ENCODE data around the gene ABHD2. TPM values are rescaled to one million over a fixed set of nuclear protein-coding genes. Genes with fewer than 3 reads are reported as not detected.
"Not testable (repeated sequence)": the region's sequence is repeated elsewhere in the genome, so short reads cannot be mapped to it uniquely, and the experiment has no call there.

ABHD2 gene
- total RNA-seq, 5 donors from 2014 or later (not counting 1 experiment from before 2014, with no cell fraction given) = 52.5 to 70.8 (median 58.5) TPM

- H3K27me3 Mint-ChIP-seq; H3K36me3 ChIP-seq (ENCODE audit: control insufficient read depth in 2 of 2, extremely low read depth in 1 of 2, insufficient read depth in 1 of 2, low read length in 1 of 2); H3K9me3 Mint-ChIP-seq; H3K27ac ChIP-seq (ENCODE audit: low read length); H3K27me3 ChIP-seq (replicated peaks in 1 of 2; ENCODE audit: control insufficient read depth in 2 of 2, extremely low read depth in 1 of 2, insufficient read depth in 2 of 2, low read length in 1 of 2); H3K9me3 ChIP-seq; CTCF ChIA-PET; POLR2A ChIA-PET; H3K4me3 ChIP-seq (ENCODE audit: control insufficient read depth in 1 of 2, extremely low read depth in 1 of 2, low read length in 1 of 2); ATAC-seq (replicated peaks in 1 of 4): not testable (repeated sequence)
- peak overlapping the region; percentile 48 to 69 (median 49) for H3K4me3 Mint-ChIP-seq
- DNase-seq = peak in 6 of 35 experiments; percentile 7 to 38 (median 10)
- H3K4me1 Mint-ChIP-seq = peaks cover 26 to 31% (median 29%) of the 10 kb centered on the region in 3 donors
- peaks cover 0 to 16% of the 10 kb centered on the region in 2 experiments for H3K4me1 ChIP-seq (ENCODE audit: control insufficient read depth in 1 of 2, extremely low read depth in 1 of 2, insufficient read depth in 2 of 2, low read length in 2 of 2)
- H3K27ac Mint-ChIP-seq = peak overlapping the region; percentile 81 to 82
- WGBS (ENCODE audit: insufficient coverage) = 53% methylated on average over 17 of the region's 21 CpGs
- peaks cover 13% of the 10 kb centered on the region for H3K36me3 Mint-ChIP-seq
Observed at GRCh38 chr15:89049016-89049666, 39.1 kb upstream of the ABHD2 start.

- Histone ChIP-seq H3K4me3 (ENCODE audit: control insufficient read depth in 1 of 2, extremely low read depth in 1 of 2, low read length in 1 of 2) (no peak overlapping the region), H3K9me3 (no peaks in the 10 kb centered on the region), H3K27ac (ENCODE audit: low read length) (no peak overlapping the region), H3K27me3 (replicated peaks in 1 of 2; ENCODE audit: control insufficient read depth in 2 of 2, extremely low read depth in 1 of 2, insufficient read depth in 2 of 2, low read length in 1 of 2) (no peaks in the 10 kb centered on the region), H3K36me3 (ENCODE audit: control insufficient read depth in 2 of 2, extremely low read depth in 1 of 2, insufficient read depth in 1 of 2, low read length in 1 of 2) (no peaks in the 10 kb centered on the region), H3K4me1 (ENCODE audit: control insufficient read depth in 1 of 2, extremely low read depth in 1 of 2, insufficient read depth in 2 of 2, low read length in 2 of 2) (peaks cover 0 to 16% of the 10 kb centered on the region in 2 experiments)
- ChIA-PET POLR2A (no interaction called here), CTCF (interaction anchor here in 1 of 2 donors (1.0 to 1.4 kb wide), 3 partner anchors 36 to 126 kb away, joined by 3 to 4 read pairs (median 3); partner anchors contain the start of gene ABHD2)
- H3K4me1 Mint-ChIP-seq = peaks cover 26 to 31% (median 29%) of the 10 kb centered on the region in 3 donors
- H3K36me3 Mint-ChIP-seq = peaks cover 13% of the 10 kb centered on the region
- H3K27ac Mint-ChIP-seq = peak overlapping the region in 1 of 2 donors; percentile 53
- WGBS (ENCODE audit: insufficient coverage) = no CpG with 5 or more reads among the region's 2 CpGs
- no peak overlapping the region for H3K4me3 Mint-ChIP-seq
- peaks cover 4 to 8% (median 4%) of the 10 kb centered on the region in 3 donors for H3K9me3 Mint-ChIP-seq
- no peaks in the 10 kb centered on the region for H3K27me3 Mint-ChIP-seq
- no peak for ATAC-seq (replicated peaks in 1 of 4)
- no peak for DNase-seq
Observed at GRCh38 chr15:89051875-89052274, 36.4 kb upstream of the ABHD2 start.

GRCh38 chr15:89052474-89052873, 35.8 kb upstream of the ABHD2 start:
- Mint-ChIP-seq H3K36me3 (peaks cover 13% of the 10 kb centered on the region), H3K27me3 (no peaks in the 10 kb centered on the region), H3K4me3 (no peak overlapping the region), H3K9me3 (peaks cover 4 to 8% (median 4%) of the 10 kb centered on the region in 3 donors), H3K27ac (peak overlapping the region; percentile 30 to 53), H3K4me1 (peaks cover 30 to 35% (median 33%) of the 10 kb centered on the region in 3 donors)
- 63% methylated on average over 1 of the region's 3 CpGs for WGBS (ENCODE audit: insufficient coverage)
- H3K27ac ChIP-seq (ENCODE audit: low read length) = no peak overlapping the region
- CTCF ChIA-PET = interaction anchor here (0.6 to 1.2 kb wide), 3 partner anchors 9 to 126 kb away, joined by 3 to 4 read pairs (median 3); partner anchors contain the start of gene ABHD2 (in 1 of the 2)
- DNase-seq = no peak
- H3K9me3 ChIP-seq = no peaks in the 10 kb centered on the region
- no peak overlapping the region for H3K4me3 ChIP-seq (ENCODE audit: control insufficient read depth in 1 of 2, extremely low read depth in 1 of 2, low read length in 1 of 2)
- POLR2A ChIA-PET = no interaction called here
- no peaks in the 10 kb centered on the region for H3K36me3 ChIP-seq (ENCODE audit: control insufficient read depth in 2 of 2, extremely low read depth in 1 of 2, insufficient read depth in 1 of 2, low read length in 1 of 2)
- no peaks in the 10 kb centered on the region for H3K27me3 ChIP-seq (replicated peaks in 1 of 2; ENCODE audit: control insufficient read depth in 2 of 2, extremely low read depth in 1 of 2, insufficient read depth in 2 of 2, low read length in 1 of 2)
- H3K4me1 ChIP-seq (ENCODE audit: control insufficient read depth in 1 of 2, extremely low read depth in 1 of 2, insufficient read depth in 2 of 2, low read length in 2 of 2) = peaks cover 0 to 19% of the 10 kb centered on the region in 2 experiments
- no peak for ATAC-seq (replicated peaks in 1 of 4)

- ATAC-seq (replicated peaks in 1 of 4) (no peak), DNase-seq (no peak)
- Mint-ChIP-seq H3K9me3 (peaks cover 4 to 5% (median 4%) of the 10 kb centered on the region in 3 donors), H3K4me3 (no peak overlapping the region), H3K27me3 (no peaks in the 10 kb centered on the region), H3K4me1 (peaks cover 19 to 25% (median 20%) of the 10 kb centered on the region in 3 donors), H3K36me3 (peaks cover 6% of the 10 kb centered on the region), H3K27ac (peak overlapping the region in 1 of 2 donors; percentile 27)
- 97% methylated on average over 5 of the region's 6 CpGs for WGBS (ENCODE audit: insufficient coverage)
- ChIA-PET CTCF (interaction anchor here (1.1 to 1.2 kb wide), 2 partner anchors 75 to 150 kb away, joined by 4 to 7 read pairs; no protein-coding TSS in a partner anchor), POLR2A (no interaction called here)
- peaks cover 0 to 4% of the 10 kb centered on the region in 2 experiments for H3K27me3 ChIP-seq (replicated peaks in 1 of 2; ENCODE audit: control insufficient read depth in 2 of 2, extremely low read depth in 1 of 2, insufficient read depth in 2 of 2, low read length in 1 of 2)
- no peak overlapping the region for H3K4me3 ChIP-seq (ENCODE audit: control insufficient read depth in 1 of 2, extremely low read depth in 1 of 2, low read length in 1 of 2)
- H3K27ac ChIP-seq (ENCODE audit: low read length) = no peak overlapping the region
- no peaks in the 10 kb centered on the region for H3K9me3 ChIP-seq
- H3K36me3 ChIP-seq (ENCODE audit: control insufficient read depth in 2 of 2, extremely low read depth in 1 of 2, insufficient read depth in 1 of 2, low read length in 1 of 2) = no peaks in the 10 kb centered on the region
- H3K4me1 ChIP-seq (ENCODE audit: control insufficient read depth in 1 of 2, extremely low read depth in 1 of 2, insufficient read depth in 2 of 2, low read length in 2 of 2) = peaks cover 0 to 11% of the 10 kb centered on the region in 2 experiments
Observed at GRCh38 chr15:89054873-89055272, 33.4 kb upstream of the ABHD2 start.

- ChIA-PET POLR2A (interaction anchor here in 1 of 2 donors (0.6 kb wide), 1 partner anchor 186 kb away, joined by 3 read pairs; no protein-coding TSS in a partner anchor), CTCF (interaction anchor here (0.5 to 2.2 kb wide), 29 partner anchors 23 to 640 kb away, joined by 3 to 20 read pairs (median 4); partner anchors contain the start of gene ABHD2 (in 1 of the 2))
Observed at GRCh38 chr15:89057506-89058133, 30.6 kb upstream of the ABHD2 start.

GRCh38 chr15:89058376-89058775, 29.9 kb upstream of the ABHD2 start:
- H3K36me3 Mint-ChIP-seq = no peaks in the 10 kb centered on the region
- Histone ChIP-seq H3K27ac (ENCODE audit: low read length) (no peak overlapping the region), H3K4me1 (ENCODE audit: control insufficient read depth in 1 of 2, extremely low read depth in 1 of 2, insufficient read depth in 2 of 2, low read length in 2 of 2) (peaks cover 0 to 7% of the 10 kb centered on the region in 2 experiments), H3K9me3 (no peaks in the 10 kb centered on the region), H3K27me3 (replicated peaks in 1 of 2; ENCODE audit: control insufficient read depth in 2 of 2, extremely low read depth in 1 of 2, insufficient read depth in 2 of 2, low read length in 1 of 2) (peaks cover 0 to 4% of the 10 kb centered on the region in 2 experiments), H3K36me3 (ENCODE audit: control insufficient read depth in 2 of 2, extremely low read depth in 1 of 2, insufficient read depth in 1 of 2, low read length in 1 of 2) (no peaks in the 10 kb centered on the region), H3K4me3 (ENCODE audit: control insufficient read depth in 1 of 2, extremely low read depth in 1 of 2, low read length in 1 of 2) (no peak overlapping the region)
- peaks cover 6 to 8% (median 7%) of the 10 kb centered on the region in 3 donors for H3K4me1 Mint-ChIP-seq
- WGBS (ENCODE audit: insufficient coverage) = 100% methylated on average over 1 of the region's 4 CpGs
- ChIA-PET POLR2A (no interaction called here), CTCF (interaction anchor here (0.5 to 2.2 kb wide), 16 partner anchors 30 to 154 kb away, joined by 3 to 20 read pairs (median 5); partner anchors contain the start of gene ABHD2 (in 1 of the 2))
- no peak overlapping the region for H3K4me3 Mint-ChIP-seq
- DNase-seq (no peak), ATAC-seq (replicated peaks in 1 of 4) (no peak)
- no peaks in the 10 kb centered on the region for H3K9me3 Mint-ChIP-seq
- no peaks in the 10 kb centered on the region for H3K27me3 Mint-ChIP-seq
- no peak overlapping the region for H3K27ac Mint-ChIP-seq

More at GRCh38 chr15:89057506-89058133, 30.6 kb upstream of the ABHD2 start:
- H3K27me3 Mint-ChIP-seq = no peaks in the 10 kb centered on the region
- DNase-seq (peak; percentile 45 to 88 (median 76)), ATAC-seq (replicated peaks in 1 of 4) (peak; percentile 89 to 96 (median 92))
- H3K36me3 Mint-ChIP-seq = no peaks in the 10 kb centered on the region
- H3K9me3 ChIP-seq = no peaks in the 10 kb centered on the region
- peaks cover 0 to 7% of the 10 kb centered on the region in 2 experiments for H3K4me1 ChIP-seq (ENCODE audit: control insufficient read depth in 1 of 2, extremely low read depth in 1 of 2, insufficient read depth in 2 of 2, low read length in 2 of 2)
- H3K4me3 Mint-ChIP-seq = no peak overlapping the region
- 74% methylated on average over 5 of the region's 13 CpGs for WGBS (ENCODE audit: insufficient coverage)
- no peak overlapping the region for H3K4me3 ChIP-seq (ENCODE audit: control insufficient read depth in 1 of 2, extremely low read depth in 1 of 2, low read length in 1 of 2)
- no peaks in the 10 kb centered on the region for H3K36me3 ChIP-seq (ENCODE audit: control insufficient read depth in 2 of 2, extremely low read depth in 1 of 2, insufficient read depth in 1 of 2, low read length in 1 of 2)
- peaks cover 7 to 10% (median 7%) of the 10 kb centered on the region in 3 donors for H3K4me1 Mint-ChIP-seq
- H3K27ac Mint-ChIP-seq = no peak overlapping the region
- peaks cover 0 to 4% of the 10 kb centered on the region in 2 experiments for H3K27me3 ChIP-seq (replicated peaks in 1 of 2; ENCODE audit: control insufficient read depth in 2 of 2, extremely low read depth in 1 of 2, insufficient read depth in 2 of 2, low read length in 1 of 2)
- H3K27ac ChIP-seq (ENCODE audit: low read length) = no peak overlapping the region
- no peaks in the 10 kb centered on the region for H3K9me3 Mint-ChIP-seq
